GM23338 (cell line): Measurements from ENCODE around the gene KCNT1. TPM values are rescaled to one million over a fixed set of nuclear protein-coding genes. Genes with fewer than 3 reads are reported as not detected.
A peak's percentile ranks its signal among the peaks of the same experiment; 100 is the strongest.

ENCODE experiments used
- ATAC-seq: fragments of 200-7000 bp; cut with Tn5 transposase; 3 replicates; pipeline ENCODE4 v1.9.1; 2020
- DNase-seq: peaks from one replicate; pipeline ENCODE4 v3.0.0-alpha.2; 2015; ENCODE audit warnings: low spot score
- H2AFZ ChIP-seq: fragments of 200-600 bp; sonication (generic); 2 replicates; pipeline ENCODE4 v1.8.0; 2016; ENCODE audit warnings: antibody characterized with exemption, mild to moderate bottlenecking, moderate library complexity
- H3F3A ChIP-seq: fragments of 200-600 bp; sonication (generic); replicated peaks from 2 replicates; pipeline ENCODE4 v1.8.0; 2017; ENCODE audit warnings: antibody characterized with exemption, mixed run types, low read depth
- H3K27ac ChIP-seq: fragments of 200-600 bp; sonication (generic); 2 replicates; pipeline ENCODE4 v1.6.1; 2016; ENCODE audit warnings: low read depth
- H3K27me3 ChIP-seq: fragments of 200-600 bp; sonication (generic); 2 replicates; pipeline ENCODE4 v1.8.0; 2016; ENCODE audit warnings: mild to moderate bottlenecking, mixed run types, moderate library complexity; ENCODE audit not compliant: insufficient read depth
- H3K36me3 ChIP-seq: fragments of 200-600 bp; sonication (generic); 2 replicates; pipeline ENCODE4 v1.8.0; 2016; ENCODE audit warnings: mild to moderate bottlenecking; ENCODE audit not compliant: insufficient read depth
- H3K4me1 ChIP-seq: fragments of 200-600 bp; sonication (generic); 2 replicates; pipeline ENCODE4 v1.8.0; 2016; ENCODE audit warnings: mild to moderate bottlenecking, moderate library complexity; ENCODE audit not compliant: insufficient read depth
- H3K4me2 ChIP-seq: fragments of 200-600 bp; sonication (generic); 2 replicates; pipeline ENCODE4 v1.7.1; 2017; ENCODE audit warnings: mixed run types
- H3K4me3 ChIP-seq: fragments of 200-600 bp; sonication (generic); 2 replicates; pipeline ENCODE4 v1.6.1; 2016; ENCODE audit warnings: mixed run types
- H3K79me2 ChIP-seq: fragments of 200-600 bp; sonication (generic); replicated peaks from 2 replicates; pipeline ENCODE4 v1.8.0; 2017; ENCODE audit warnings: mild to moderate bottlenecking; ENCODE audit not compliant: insufficient read depth
- H3K9me2 ChIP-seq: fragments of 200-600 bp; sonication (generic); 2 replicates; pipeline ENCODE4 v1.8.0; 2017; ENCODE audit not compliant: insufficient read depth
- H4K20me1 ChIP-seq: fragments of 200-600 bp; sonication (generic); replicated peaks from 2 replicates; pipeline ENCODE4 v1.8.0; 2017; ENCODE audit warnings: mild to moderate bottlenecking; ENCODE audit not compliant: insufficient read depth
- H3K27ac Mint-ChIP-seq: 2 replicates; pipeline ENCODE4 v1.8.0; 2020; ENCODE audit warnings: inconsistent platforms, mild to moderate bottlenecking, moderate library complexity, mixed read lengths
- H3K27me3 Mint-ChIP-seq: 3 replicates; pipeline ENCODE4 v1.8.0; 2022; ENCODE audit warnings: low read depth, mild to moderate bottlenecking, moderate library complexity, mixed read lengths, inconsistent platforms; ENCODE audit not compliant: insufficient read depth, poor library complexity
- H3K36me3 Mint-ChIP-seq: 3 replicates; pipeline ENCODE4 v1.8.0; 2021; ENCODE audit warnings: low read depth, mild to moderate bottlenecking, inconsistent platforms, moderate library complexity, mixed read lengths
- H3K4me1 Mint-ChIP-seq: 3 replicates; pipeline ENCODE4 v1.8.0; 2020; ENCODE audit warnings: mild to moderate bottlenecking, inconsistent platforms, mixed read lengths
- H3K4me3 Mint-ChIP-seq: 3 replicates; pipeline ENCODE4 v1.8.0; 2021; ENCODE audit warnings: moderate library complexity, mild to moderate bottlenecking, inconsistent platforms, mixed read lengths
- H3K9me3 Mint-ChIP-seq: 3 replicates; pipeline ENCODE4 v1.8.0; 2020; ENCODE audit warnings: moderate library complexity, mild to moderate bottlenecking, inconsistent platforms, mixed read lengths
- CREB1 ChIP-seq: fragments of 250-450 bp; sonication (Bioruptor Pico); IDR thresholded peaks from 2 replicates; pipeline ENCODE4 v1.5.0; 2020; ENCODE audit warnings: low read depth, mild to moderate bottlenecking, moderate library complexity
- JUNB ChIP-seq: IDR thresholded peaks from one replicate; pipeline ENCODE4 v1.6.1; 2016; ENCODE audit warnings: antibody characterized with exemption; ENCODE audit not compliant: unreplicated experiment
- NANOG ChIP-seq: IDR thresholded peaks from 2 replicates; pipeline ENCODE4 v1.6.1; 2016; ENCODE audit warnings: antibody characterized with exemption, borderline replicate concordance
- STAT1 ChIP-seq: IDR thresholded peaks from one replicate; pipeline ENCODE4 v1.6.1; 2016; ENCODE audit warnings: antibody characterized with exemption; ENCODE audit not compliant: unreplicated experiment
- ZNF331 ChIP-seq: fragments of 250-450 bp; sonication (Bioruptor Pico); IDR thresholded peaks from 2 replicates; pipeline ENCODE4 v1.5.0; 2020; ENCODE audit warnings: low read depth, mild to moderate bottlenecking, moderate library complexity
- polyA plus RNA-seq: library from polyadenylated mRNA; unstranded; fragments of >200 nt; fragmentation: Nextera tagmentation; extraction: Ambion mirVana; gene quantifications from 2 replicates; pipeline ENCODE4 v1.2.1, GENCODE V29; 2016
- total RNA-seq: library from RNA; depleted of rRNA; stranded (reverse); fragments of >200 nt; shearing (Covaris generic); gene quantifications from 2 replicates; pipeline ENCODE4 v1.2.3, GENCODE V29; 2014
- TF ChIP-seq, protein P1 (sequence below), 2 experiments: fragments of 200-600 bp in 1 of 2; sonication (generic) in 1 of 2; conservative IDR thresholded peaks; 2 replicates each; pipeline versions ENCODE4 v1.5.1 to v1.6.1; 2016 to 2017; ENCODE audit warnings: antibody characterized with exemption in 2 of 2, low read depth in 2 of 2, mild to moderate bottlenecking in 2 of 2, moderate library complexity in 1 of 2
- TF ChIP-seq, protein P2 (sequence below): fragments of 250-450 bp; sonication (Bioruptor Pico); IDR thresholded peaks from 2 replicates; pipeline ENCODE4 v1.5.0; 2020; ENCODE audit warnings: mild to moderate bottlenecking, moderate library complexity

KCNT1 gene
- total and polyA plus RNA-seq, 2 experiments from 2014 or later: 0.05 to 0.28 TPM

DNA sequence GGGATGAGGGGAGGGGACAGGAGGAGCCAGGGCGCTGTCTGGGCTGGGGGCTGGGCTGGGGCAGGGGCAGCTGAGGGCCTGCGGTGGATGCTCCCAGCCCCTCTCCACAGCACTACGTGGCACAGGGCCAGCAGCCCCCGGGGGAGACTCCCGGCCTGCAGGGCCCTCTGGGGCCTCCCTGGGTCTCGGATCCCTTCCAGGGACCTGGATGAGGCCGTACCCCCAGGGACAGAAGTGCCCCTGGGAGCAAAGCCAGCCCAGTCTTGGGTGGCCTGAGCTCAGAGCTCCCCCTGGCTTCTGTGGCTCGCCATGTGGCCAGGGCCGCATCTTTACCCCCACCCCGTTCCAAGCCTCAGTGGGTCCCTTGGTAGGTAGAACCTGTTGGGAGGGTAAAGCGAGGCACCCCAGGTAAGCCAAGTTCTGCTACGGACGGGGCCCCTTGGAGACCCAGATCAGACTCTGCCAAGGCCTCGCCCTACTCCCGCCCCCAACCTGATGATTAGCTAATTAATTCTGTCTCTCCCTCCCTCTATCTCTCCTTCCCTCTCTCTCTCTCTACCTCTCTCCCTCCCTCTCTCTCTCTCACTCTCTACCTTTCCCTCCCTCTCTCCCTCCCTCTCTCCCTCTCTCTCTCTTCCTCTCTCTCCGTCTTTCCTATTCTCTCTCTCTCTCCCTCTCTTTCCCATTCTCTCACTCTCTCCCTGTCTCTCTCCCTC is 24.3 kb downstream of the KCNT1 start:
- ATAC-seq (peak; percentile 13; the same call in 2 of the 3 replicates), DNase-seq (no peak)
- no peaks in the 10 kb centered on the region; the same call in 1 of the 3 replicates for H3K36me3 Mint-ChIP-seq
- Histone ChIP-seq H3K4me2 (no peak overlapping the region), H3K4me1 (no peaks in the 10 kb centered on the region), H3K9me2 (no peaks in the 10 kb centered on the region), H3F3A (no peaks in the 10 kb centered on the region), H4K20me1 (no peaks in the 10 kb centered on the region), H3K27ac (no peak overlapping the region), H3K36me3 (no peaks in the 10 kb centered on the region), H3K79me2 (no peaks in the 10 kb centered on the region), H3K4me3 (no peak overlapping the region), H3K27me3 (no peaks in the 10 kb centered on the region), H2AFZ (no peak overlapping the region)
- no peak overlapping the region for H3K4me3 Mint-ChIP-seq
- peaks cover 11% of the 10 kb centered on the region for H3K4me1 Mint-ChIP-seq
- no peak for TF ChIP-seq CREB1 (CRISPR knock-in tag)
- TF ChIP-seq NANOG: no peak
- TF ChIP-seq ZNF331 (CRISPR knock-in tag): no peak
- TF ChIP-seq, protein P1, sequence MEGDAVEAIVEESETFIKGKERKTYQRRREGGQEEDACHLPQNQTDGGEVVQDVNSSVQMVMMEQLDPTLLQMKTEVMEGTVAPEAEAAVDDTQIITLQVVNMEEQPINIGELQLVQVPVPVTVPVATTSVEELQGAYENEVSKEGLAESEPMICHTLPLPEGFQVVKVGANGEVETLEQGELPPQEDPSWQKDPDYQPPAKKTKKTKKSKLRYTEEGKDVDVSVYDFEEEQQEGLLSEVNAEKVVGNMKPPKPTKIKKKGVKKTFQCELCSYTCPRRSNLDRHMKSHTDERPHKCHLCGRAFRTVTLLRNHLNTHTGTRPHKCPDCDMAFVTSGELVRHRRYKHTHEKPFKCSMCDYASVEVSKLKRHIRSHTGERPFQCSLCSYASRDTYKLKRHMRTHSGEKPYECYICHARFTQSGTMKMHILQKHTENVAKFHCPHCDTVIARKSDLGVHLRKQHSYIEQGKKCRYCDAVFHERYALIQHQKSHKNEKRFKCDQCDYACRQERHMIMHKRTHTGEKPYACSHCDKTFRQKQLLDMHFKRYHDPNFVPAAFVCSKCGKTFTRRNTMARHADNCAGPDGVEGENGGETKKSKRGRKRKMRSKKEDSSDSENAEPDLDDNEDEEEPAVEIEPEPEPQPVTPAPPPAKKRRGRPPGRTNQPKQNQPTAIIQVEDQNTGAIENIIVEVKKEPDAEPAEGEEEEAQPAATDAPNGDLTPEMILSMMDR (conservative IDR thresholded peaks at IDR 0.05; ENCODE audit: low read depth in 2 of 2): peak in 1 of 2 experiments; percentile 59; a peak in 2 of 4 replicates
- no peak for TF ChIP-seq JUNB
- TF ChIP-seq, protein P2, sequence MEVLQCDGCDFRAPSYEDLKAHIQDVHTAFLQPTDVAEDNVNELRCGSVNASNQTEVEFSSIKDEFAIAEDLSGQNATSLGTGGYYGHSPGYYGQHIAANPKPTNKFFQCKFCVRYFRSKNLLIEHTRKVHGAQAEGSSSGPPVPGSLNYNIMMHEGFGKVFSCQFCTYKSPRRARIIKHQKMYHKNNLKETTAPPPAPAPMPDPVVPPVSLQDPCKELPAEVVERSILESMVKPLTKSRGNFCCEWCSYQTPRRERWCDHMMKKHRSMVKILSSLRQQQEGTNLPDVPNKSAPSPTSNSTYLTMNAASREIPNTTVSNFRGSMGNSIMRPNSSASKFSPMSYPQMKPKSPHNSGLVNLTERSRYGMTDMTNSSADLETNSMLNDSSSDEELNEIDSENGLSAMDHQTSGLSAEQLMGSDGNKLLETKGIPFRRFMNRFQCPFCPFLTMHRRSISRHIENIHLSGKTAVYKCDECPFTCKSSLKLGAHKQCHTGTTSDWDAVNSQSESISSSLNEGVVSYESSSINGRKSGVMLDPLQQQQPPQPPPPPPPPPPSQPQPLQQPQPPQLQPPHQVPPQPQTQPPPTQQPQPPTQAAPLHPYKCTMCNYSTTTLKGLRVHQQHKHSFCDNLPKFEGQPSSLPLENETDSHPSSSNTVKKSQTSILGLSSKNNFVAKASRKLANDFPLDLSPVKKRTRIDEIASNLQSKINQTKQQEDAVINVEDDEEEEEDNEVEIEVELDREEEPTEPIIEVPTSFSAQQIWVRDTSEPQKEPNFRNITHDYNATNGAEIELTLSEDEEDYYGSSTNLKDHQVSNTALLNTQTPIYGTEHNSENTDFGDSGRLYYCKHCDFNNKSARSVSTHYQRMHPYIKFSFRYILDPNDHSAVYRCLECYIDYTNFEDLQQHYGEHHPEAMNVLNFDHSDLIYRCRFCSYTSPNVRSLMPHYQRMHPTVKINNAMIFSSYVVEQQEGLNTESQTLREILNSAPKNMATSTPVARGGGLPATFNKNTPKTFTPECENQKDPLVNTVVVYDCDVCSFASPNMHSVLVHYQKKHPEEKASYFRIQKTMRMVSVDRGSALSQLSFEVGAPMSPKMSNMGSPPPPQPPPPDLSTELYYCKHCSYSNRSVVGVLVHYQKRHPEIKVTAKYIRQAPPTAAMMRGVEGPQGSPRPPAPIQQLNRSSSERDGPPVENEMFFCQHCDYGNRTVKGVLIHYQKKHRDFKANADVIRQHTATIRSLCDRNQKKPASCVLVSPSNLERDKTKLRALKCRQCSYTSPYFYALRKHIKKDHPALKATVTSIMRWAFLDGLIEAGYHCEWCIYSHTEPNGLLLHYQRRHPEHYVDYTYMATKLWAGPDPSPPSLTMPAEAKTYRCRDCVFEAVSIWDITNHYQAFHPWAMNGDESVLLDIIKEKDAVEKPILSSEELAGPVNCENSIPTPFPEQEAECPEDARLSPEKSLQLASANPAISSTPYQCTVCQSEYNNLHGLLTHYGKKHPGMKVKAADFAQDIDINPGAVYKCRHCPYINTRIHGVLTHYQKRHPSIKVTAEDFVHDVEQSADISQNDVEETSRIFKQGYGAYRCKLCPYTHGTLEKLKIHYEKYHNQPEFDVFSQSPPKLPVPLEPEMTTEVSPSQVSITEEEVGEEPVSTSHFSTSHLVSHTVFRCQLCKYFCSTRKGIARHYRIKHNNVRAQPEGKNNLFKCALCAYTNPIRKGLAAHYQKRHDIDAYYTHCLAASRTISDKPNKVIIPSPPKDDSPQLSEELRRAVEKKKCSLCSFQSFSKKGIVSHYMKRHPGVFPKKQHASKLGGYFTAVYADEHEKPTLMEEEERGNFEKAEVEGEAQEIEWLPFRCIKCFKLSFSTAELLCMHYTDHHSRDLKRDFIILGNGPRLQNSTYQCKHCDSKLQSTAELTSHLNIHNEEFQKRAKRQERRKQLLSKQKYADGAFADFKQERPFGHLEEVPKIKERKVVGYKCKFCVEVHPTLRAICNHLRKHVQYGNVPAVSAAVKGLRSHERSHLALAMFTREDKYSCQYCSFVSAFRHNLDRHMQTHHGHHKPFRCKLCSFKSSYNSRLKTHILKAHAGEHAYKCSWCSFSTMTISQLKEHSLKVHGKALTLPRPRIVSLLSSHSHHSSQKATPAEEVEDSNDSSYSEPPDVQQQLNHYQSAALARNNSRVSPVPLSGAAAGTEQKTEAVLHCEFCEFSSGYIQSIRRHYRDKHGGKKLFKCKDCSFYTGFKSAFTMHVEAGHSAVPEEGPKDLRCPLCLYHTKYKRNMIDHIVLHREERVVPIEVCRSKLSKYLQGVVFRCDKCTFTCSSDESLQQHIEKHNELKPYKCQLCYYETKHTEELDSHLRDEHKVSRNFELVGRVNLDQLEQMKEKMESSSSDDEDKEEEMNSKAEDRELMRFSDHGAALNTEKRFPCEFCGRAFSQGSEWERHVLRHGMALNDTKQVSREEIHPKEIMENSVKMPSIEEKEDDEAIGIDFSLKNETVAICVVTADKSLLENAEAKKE (CRISPR knock-in tag): no peak
- no peak for TF ChIP-seq STAT1
- H3K27me3 Mint-ChIP-seq: peaks cover 7% of the 10 kb centered on the region
- H3K9me3 Mint-ChIP-seq: peaks cover 8% of the 10 kb centered on the region
- no peak overlapping the region for H3K27ac Mint-ChIP-seq
